SJCRH30 (cell line): ENCODE measurements around the gene CDC7. TPM values are rescaled to one million over a fixed set of nuclear protein-coding genes. Genes with fewer than 3 reads are reported as not detected.
A peak's percentile ranks its signal among the peaks of the same experiment; 100 is the strongest.

Source experiments
- DNase-seq, 2 experiments: peaks; one replicate each; pipeline ENCODE4 v3.0.0-alpha.2; 2015 to 2020
- H3K27ac ChIP-seq: fragments of 250-450 bp; sonication (Bioruptor Pico); 2 replicates; pipeline ENCODE4 v1.5.1; 2020; ENCODE audit warnings: mild to moderate bottlenecking, moderate library complexity
- H3K27me3 ChIP-seq: fragments of 250-450 bp; sonication (Bioruptor Pico); 2 replicates; pipeline ENCODE4 v1.5.1; 2020; ENCODE audit warnings: mild to moderate bottlenecking, moderate library complexity
- H3K36me3 ChIP-seq: fragments of 250-450 bp; sonication (Bioruptor Pico); 2 replicates; pipeline ENCODE4 v1.5.1; 2020; ENCODE audit warnings: mild to moderate bottlenecking, moderate library complexity
- H3K4me1 ChIP-seq: fragments of 250-450 bp; sonication (Bioruptor Pico); 2 replicates; pipeline ENCODE4 v1.5.1; 2020; ENCODE audit warnings: mild to moderate bottlenecking, moderate library complexity
- H3K4me3 ChIP-seq: fragments of 250-450 bp; sonication (Bioruptor Pico); 2 replicates; pipeline ENCODE4 v1.5.1; 2020; ENCODE audit warnings: mild to moderate bottlenecking, moderate library complexity
- H3K9me3 ChIP-seq: fragments of 250-450 bp; sonication (Bioruptor Pico); replicated peaks from 2 replicates; pipeline ENCODE4 v1.5.1; 2020; ENCODE audit warnings: mild to moderate bottlenecking, moderate library complexity
- total RNA-seq: library from RNA; depleted of rRNA; stranded (reverse); fragments of >200 nt; shearing (Covaris generic); gene quantifications from 2 replicates; pipeline ENCODE4 v1.2.3, GENCODE V29; 2014

CDC7 gene
- total RNA-seq, 1 experiment from 2014 or later = 28.0 TPM

DNA sequence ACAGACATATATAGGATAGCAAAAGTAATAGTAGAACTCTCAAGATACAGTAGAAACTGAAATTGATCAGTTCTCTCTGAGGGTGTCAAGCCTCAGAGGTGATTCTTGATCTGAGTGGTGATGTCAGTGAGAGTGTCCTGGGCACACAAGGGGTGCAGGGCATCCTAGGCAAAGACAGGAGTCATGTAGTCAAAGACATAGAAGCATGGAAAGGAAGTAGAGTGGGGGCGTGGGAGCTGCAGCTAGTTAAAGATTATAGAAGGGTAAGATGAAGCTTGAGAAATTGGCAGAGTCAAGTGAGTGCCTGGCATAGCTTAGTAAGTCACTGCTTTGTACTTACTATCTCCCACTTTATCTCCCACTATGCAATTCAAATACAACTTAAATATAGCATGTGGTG is 22.8 kb downstream of the CDC7 start:
- Histone ChIP-seq H3K4me1 (no peaks in the 10 kb centered on the region), H3K27me3 (no peaks in the 10 kb centered on the region), H3K27ac (no peak overlapping the region), H3K36me3 (peaks cover 4% of the 10 kb centered on the region), H3K4me3 (no peak overlapping the region), H3K9me3 (no peaks in the 10 kb centered on the region)
- no peak for DNase-seq

DNA sequence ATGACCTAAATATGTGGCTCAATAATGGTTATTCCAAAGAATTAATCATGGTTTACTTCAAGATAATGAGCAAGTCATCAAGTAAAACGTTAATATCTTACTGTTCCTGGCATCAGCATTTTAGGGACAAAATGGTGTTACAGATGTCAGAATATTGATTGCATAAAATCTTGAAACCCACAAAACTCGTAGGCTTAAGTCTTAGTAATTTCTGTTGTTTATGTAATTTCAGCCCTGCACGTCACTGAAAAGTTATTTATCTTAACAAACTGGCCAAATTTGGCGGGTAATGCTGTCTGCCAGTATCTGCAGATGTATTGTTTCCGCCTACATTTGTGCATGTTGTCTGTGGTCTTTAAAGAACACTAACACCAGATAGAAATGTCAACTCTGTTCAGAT is 25.8 kb downstream of the CDC7 start:
- DNase-seq = no peak
- no peak overlapping the region for H3K4me3 ChIP-seq
- H3K36me3 ChIP-seq = peaks cover 4% of the 10 kb centered on the region
- no peaks in the 10 kb centered on the region for H3K4me1 ChIP-seq
- H3K27me3 ChIP-seq = no peaks in the 10 kb centered on the region
- no peak overlapping the region for H3K27ac ChIP-seq
- H3K9me3 ChIP-seq = no peaks in the 10 kb centered on the region

DNA sequence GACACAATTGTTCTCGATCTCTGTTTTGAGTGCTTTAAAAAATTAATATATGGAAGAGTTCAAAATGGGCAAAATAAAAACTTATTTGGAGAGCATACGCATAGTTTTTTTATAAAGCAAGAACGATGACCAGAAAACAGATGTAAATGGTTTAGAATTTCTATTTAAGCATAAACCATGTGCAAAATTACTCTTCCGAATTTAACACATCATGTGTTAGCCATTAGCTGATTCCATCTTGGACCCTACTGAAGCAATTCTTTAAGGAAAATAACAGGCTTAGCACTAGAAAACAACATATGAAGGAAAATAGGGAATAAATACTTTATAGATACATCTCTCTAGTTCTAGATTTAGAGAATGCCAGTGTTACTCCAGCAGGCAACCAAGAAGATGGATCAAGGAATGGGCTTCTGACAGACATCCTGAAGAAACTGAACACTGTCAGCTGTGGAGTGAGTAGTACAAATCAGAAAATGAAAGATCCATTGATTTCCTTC is 26.7 kb downstream of the CDC7 start:
- Histone ChIP-seq H3K4me1 (no peaks in the 10 kb centered on the region), H3K36me3 (peaks cover 4% of the 10 kb centered on the region)

DNA sequence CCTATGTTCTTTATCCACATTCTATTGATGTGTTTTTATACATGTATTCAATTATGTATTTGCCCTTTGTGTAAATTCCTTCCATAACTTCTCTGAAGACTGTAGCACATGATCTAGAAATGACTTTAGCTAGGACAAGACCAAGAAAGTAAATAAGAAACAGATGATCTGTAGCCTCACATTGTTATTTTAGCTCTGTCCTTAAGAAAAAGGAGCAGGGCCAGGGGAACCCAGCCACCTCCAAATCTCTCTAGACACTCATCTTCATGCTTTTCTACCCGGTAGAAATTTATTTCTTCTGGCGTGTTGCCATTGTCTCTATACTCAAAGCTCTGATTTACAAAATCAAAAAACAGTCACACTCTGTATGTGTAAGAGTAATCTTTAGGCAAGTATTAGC is 27.1 kb downstream of the CDC7 start:
- no peak for DNase-seq
- H3K27ac ChIP-seq = no peak overlapping the region
- H3K9me3 ChIP-seq = no peaks in the 10 kb centered on the region
- no peaks in the 10 kb centered on the region for H3K27me3 ChIP-seq
- H3K4me1 ChIP-seq = no peaks in the 10 kb centered on the region
- H3K4me3 ChIP-seq = no peak overlapping the region
- peaks cover 4% of the 10 kb centered on the region for H3K36me3 ChIP-seq

More for the DNA sequence above, 26.7 kb downstream of the CDC7 start:
- no peak for DNase-seq
- Histone ChIP-seq H3K4me3 (no peak overlapping the region), H3K27ac (no peak overlapping the region), H3K27me3 (no peaks in the 10 kb centered on the region), H3K9me3 (no peaks in the 10 kb centered on the region)

DNA sequence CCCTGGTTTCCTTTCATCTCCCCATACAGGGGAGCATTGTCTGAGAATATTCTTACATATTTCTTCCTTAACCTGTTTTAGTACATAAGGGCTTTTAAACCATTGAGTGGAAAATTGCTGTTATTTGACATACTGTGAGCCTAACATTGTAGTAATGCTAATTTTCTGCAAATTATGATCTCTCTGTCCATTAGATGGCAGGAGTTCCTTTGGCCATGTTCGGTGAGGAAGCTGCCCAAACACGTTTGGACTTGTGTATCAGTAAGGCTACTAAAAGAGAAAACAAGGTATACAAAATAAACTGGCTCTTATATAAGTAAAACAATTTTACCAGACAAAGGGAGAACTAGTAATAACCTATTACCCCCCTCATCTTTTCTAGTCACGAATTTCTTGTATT is 29.2 kb downstream of the CDC7 start:
- no peaks in the 10 kb centered on the region for H3K27me3 ChIP-seq
- no peaks in the 10 kb centered on the region for H3K9me3 ChIP-seq
- no peaks in the 10 kb centered on the region; the same call in 1 of the 2 replicates for H3K36me3 ChIP-seq
- H3K27ac ChIP-seq = no peak overlapping the region
- H3K4me3 ChIP-seq = no peak overlapping the region
- peak in 1 of 2 experiments; percentile 30 for DNase-seq
- H3K4me1 ChIP-seq = no peaks in the 10 kb centered on the region

DNA sequence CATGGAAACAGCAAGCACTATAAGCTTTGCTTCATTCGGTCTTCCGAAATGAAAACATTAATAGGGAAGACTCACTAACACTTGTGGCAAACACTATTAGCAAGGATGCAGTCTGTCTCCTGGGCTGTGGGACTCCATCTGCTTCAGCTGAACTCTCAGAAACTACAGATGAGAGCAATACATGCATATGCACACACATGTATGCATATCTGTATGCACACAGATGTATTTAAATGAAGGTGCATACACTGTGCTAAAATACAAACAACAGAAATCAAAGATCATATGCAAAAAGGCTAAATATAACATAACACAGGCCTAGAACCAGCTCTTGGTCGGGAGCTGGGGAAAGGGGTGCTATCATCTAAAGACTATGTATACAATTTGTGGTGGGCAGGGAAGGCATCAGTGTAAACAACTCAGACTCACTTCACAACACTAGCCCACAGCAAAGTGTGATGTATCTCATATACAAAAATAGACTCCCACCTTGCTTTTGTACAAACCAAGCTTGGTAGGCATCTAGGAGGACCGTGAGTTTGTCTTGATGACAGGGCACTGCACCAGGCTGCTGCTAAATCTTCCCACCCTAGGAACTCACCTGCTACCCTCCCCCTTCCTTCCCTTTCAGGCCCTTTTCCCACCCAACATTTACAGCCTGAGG is 32.8 kb downstream of the CDC7 start:
- H3K27ac ChIP-seq = no peak overlapping the region
- no peak overlapping the region for H3K4me3 ChIP-seq
- DNase-seq = no peak
- H3K4me1 ChIP-seq = no peaks in the 10 kb centered on the region
- no peaks in the 10 kb centered on the region for H3K36me3 ChIP-seq
- H3K9me3 ChIP-seq = no peaks in the 10 kb centered on the region
- H3K27me3 ChIP-seq = no peaks in the 10 kb centered on the region

DNA sequence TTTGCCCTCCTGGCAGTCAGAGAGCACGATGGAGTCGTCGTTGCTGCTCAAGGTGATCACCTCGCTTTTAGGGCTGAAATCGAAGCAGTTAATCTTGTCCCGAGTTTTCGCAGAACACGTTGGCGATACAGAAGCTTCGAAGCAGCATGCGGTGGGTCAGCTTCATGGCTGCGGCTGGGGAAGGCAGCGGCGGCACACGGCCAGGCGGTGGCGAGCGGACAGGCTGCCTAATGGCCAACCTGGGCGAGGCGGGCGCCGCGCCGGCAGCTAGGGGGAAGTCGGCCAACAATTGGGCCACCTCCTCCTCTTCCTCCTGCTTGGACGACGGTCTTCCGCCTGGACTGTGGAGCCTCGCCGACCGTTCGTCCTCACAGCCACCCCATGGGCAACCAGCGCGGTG is 34.8 kb downstream of the CDC7 start:
- Histone ChIP-seq H3K36me3 (no peaks in the 10 kb centered on the region), H3K4me1 (no peaks in the 10 kb centered on the region), H3K27ac (no peak overlapping the region), H3K9me3 (no peaks in the 10 kb centered on the region), H3K27me3 (no peaks in the 10 kb centered on the region), H3K4me3 (no peak overlapping the region)
- no peak for DNase-seq

DNA sequence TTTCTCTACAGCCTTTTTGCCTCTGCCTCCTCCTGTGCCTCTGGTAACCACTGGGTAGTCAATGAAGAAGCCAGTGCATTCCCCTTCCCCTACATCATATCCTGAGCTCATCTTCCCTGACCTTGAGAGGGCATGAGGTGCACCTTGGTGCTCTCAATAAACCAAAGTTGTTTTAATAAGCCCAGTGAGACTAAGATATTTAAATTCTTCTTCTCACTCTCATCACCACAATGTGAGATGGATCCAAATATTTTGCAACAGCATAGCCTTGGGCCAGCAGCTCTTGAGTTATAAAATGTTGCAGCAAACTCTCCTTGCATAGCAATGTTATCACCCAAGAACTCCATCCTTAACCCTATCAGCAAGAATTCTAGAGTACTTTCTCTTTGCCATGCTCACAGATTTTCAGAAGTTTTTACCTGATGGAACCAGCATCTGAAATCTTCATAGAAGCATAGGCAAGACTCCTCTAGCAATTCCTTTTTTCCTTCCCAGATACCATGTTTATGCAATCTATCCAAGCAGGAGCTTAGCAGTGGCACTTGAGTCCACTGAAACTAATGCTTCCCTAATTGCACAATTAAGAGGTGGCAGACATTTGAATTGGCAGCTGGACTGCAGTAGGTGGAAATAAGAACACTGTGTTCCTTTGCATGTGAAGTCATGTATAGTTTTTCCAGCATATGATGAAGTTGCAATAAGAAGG is 36.8 kb downstream of the CDC7 start:
- Histone ChIP-seq H3K27ac (no peak overlapping the region), H3K4me1 (no peaks in the 10 kb centered on the region), H3K4me3 (no peak overlapping the region), H3K9me3 (no peaks in the 10 kb centered on the region), H3K36me3 (no peaks in the 10 kb centered on the region), H3K27me3 (no peaks in the 10 kb centered on the region)
- no peak for DNase-seq

DNA sequence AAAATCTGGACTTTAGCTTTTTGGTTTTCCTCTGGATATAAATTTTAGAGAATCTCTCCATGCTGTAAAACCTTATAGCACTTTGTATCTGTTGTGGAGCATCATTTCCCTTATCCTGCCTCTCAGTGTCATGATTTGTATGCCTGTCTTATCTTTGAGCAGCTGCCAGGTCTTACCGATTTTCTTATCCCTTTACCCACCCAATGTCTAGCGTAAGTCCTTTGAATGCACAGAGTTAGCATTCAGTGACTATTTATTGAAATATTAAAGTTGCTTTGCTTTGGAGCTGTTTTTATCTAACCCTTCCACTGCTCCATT is 37.3 kb downstream of the CDC7 start:
- H3K27me3 ChIP-seq = no peaks in the 10 kb centered on the region
- H3K4me3 ChIP-seq = no peak overlapping the region
- no peaks in the 10 kb centered on the region for H3K36me3 ChIP-seq
- no peaks in the 10 kb centered on the region for H3K4me1 ChIP-seq
- H3K27ac ChIP-seq = no peak overlapping the region
- H3K9me3 ChIP-seq = no peaks in the 10 kb centered on the region
- no peak for DNase-seq

DNA sequence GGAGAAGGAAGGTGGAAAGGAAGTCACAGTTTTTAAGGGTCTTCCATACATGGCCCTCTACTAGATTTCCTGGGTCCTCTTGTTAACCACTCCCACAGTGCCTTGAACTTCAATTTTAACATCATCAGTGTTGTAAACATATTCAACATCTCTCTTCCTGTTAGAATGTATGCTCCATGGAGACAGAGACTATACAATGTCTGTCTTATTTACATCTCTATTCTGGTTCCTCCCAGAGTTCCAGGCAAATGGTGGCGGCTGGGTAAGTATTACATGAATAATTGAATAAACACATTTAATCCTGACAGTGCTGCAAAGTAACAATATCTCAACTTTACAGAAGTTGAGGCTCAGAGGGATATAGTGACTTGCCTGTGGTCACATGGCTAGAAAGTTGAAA is 40.3 kb downstream of the CDC7 start:
- no peak overlapping the region for H3K4me3 ChIP-seq
- no peak for DNase-seq
- no peaks in the 10 kb centered on the region for H3K27me3 ChIP-seq
- no peaks in the 10 kb centered on the region for H3K9me3 ChIP-seq
- H3K36me3 ChIP-seq = no peaks in the 10 kb centered on the region
- no peak overlapping the region for H3K27ac ChIP-seq
- H3K4me1 ChIP-seq = no peaks in the 10 kb centered on the region; the same call in 1 of the 2 replicates

DNA sequence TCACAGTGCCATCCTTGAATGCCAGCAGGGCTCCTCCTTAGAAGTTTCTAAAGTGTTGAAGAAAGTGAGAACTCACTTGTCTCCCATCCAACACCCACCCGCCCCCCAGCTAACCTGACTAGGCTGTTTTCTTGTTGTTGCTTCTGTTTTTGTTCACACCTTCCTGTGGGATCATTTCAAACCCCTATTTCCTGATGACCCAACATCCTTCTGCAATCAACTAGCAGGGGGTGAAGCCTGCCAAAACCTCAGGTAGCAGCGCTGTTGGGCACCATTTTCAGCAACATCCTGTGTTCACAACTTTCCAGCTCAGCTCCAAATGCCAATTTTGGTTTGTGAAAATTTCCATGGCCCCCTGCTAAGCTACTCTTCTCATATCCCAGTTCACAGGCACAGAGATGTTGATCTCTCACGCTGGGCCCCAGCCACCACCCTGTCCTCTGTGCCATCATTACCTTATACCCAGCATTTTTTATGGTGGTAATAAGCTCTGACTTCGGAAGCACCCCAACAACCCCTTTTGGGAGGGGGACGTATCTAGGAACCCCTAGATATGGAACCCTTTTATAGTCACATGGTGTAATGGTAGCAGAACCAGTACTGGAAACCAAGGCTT is 41.4 kb downstream of the CDC7 start:
- no peak overlapping the region for H3K27ac ChIP-seq
- H3K9me3 ChIP-seq = no peaks in the 10 kb centered on the region
- no peak overlapping the region for H3K4me3 ChIP-seq
- no peaks in the 10 kb centered on the region; the same call in 1 of the 2 replicates for H3K4me1 ChIP-seq
- no peaks in the 10 kb centered on the region for H3K27me3 ChIP-seq
- DNase-seq = no peak
- H3K36me3 ChIP-seq = no peaks in the 10 kb centered on the region

DNA sequence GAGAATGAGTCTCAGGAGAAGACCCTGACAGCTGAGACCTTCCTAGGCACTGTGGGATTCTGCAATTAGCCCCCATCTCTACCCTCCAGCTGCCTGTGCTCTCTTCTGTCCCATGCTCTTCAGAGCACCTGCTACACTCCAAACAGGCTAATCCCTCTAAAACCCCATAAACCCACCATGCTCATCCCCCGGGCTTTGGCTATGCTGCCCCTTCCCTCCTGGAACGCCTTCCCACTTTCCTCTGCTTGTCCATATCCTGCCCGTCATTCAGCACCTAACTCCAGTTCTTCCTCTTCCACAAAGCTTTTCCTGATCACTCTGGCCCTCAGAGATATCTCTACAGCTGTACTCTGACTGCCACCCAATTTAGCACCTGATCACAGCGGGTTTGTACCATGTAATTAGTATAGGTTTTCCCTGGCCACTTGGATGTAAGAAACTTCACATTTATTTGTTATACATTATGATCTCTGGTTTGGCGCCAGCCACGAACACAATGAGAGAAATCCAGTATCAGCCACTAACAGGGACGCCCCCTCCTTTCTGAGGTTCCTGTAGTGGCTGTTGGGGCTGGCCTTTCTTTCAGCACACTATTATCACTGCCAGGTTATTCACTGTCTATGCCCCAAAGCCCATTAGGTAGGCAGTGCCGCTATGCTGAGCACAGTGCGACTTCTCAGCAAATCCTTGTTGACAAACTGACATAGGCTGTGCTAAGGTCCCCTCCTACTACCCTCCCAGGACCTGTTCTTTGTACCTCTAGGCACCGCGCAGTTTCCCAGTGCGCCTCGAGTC is 45.1 kb downstream of the CDC7 start:
- no peak overlapping the region for H3K27ac ChIP-seq
- H3K9me3 ChIP-seq = no peaks in the 10 kb centered on the region
- no peaks in the 10 kb centered on the region for H3K36me3 ChIP-seq
- H3K4me3 ChIP-seq = no peak overlapping the region
- no peaks in the 10 kb centered on the region; the same call in 1 of the 2 replicates for H3K4me1 ChIP-seq
- peak; percentile 37 to 76 for DNase-seq
- H3K27me3 ChIP-seq = no peaks in the 10 kb centered on the region

DNA sequence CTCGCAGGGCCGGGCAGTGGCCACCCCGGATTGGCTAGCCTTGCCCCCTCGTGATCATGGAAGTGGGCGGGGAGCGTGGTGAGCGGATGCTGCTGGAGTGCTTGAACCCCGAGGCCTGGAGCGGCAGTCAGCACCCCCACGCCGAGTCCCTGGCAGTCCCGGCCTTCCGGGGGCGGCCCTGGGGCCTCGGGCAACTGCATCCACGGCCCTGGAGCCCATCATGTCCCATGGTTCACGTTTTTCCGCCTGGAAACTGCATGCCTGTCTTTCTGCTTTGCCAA is 45.6 kb downstream of the CDC7 start:
- Histone ChIP-seq H3K4me1 (no peaks in the 10 kb centered on the region; the same call in 1 of the 2 replicates), H3K27ac (no peak overlapping the region), H3K4me3 (no peak overlapping the region), H3K27me3 (no peaks in the 10 kb centered on the region), H3K36me3 (no peaks in the 10 kb centered on the region), H3K9me3 (no peaks in the 10 kb centered on the region)
- no peak for DNase-seq

DNA sequence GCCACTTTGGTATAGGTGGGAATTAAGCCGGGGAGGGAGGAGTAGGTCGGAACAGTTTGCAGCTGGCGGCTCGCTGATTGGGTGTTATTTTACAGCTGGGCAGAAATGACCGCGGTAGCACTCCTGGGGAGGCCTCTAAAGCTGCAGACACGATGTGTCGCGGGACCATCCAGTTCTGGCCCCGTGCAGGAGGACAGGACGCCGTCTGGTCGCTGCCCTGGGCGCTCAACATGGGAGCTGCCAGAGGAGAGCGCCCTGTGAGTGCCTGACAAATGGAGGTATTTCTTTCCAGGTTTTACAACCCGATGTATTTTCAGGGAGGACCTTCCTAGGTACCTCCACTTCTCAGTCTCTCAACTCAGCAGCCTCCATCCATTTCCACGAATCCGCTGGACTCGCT is 46.2 kb downstream of the CDC7 start:
- Histone ChIP-seq H3K4me3 (no peak overlapping the region), H3K27ac (no peak overlapping the region), H3K27me3 (no peaks in the 10 kb centered on the region), H3K4me1 (no peaks in the 10 kb centered on the region; the same call in 1 of the 2 replicates), H3K9me3 (no peaks in the 10 kb centered on the region), H3K36me3 (no peaks in the 10 kb centered on the region)
- no peak for DNase-seq
